Thoracic aorta endothelial cell (primary cell): ENCODE results near the gene USHBP1. TPM values are rescaled to one million over a fixed set of nuclear protein-coding genes. Genes with fewer than 3 reads are reported as not detected.

Experiments used
- total RNA-seq: library from RNA; depleted of rRNA; stranded (reverse); fragments of >200 nt; gene quantifications from 2 replicates; pipeline ENCODE4 v1.2.3, GENCODE V29; 2012

Gene USHBP1, protein sequence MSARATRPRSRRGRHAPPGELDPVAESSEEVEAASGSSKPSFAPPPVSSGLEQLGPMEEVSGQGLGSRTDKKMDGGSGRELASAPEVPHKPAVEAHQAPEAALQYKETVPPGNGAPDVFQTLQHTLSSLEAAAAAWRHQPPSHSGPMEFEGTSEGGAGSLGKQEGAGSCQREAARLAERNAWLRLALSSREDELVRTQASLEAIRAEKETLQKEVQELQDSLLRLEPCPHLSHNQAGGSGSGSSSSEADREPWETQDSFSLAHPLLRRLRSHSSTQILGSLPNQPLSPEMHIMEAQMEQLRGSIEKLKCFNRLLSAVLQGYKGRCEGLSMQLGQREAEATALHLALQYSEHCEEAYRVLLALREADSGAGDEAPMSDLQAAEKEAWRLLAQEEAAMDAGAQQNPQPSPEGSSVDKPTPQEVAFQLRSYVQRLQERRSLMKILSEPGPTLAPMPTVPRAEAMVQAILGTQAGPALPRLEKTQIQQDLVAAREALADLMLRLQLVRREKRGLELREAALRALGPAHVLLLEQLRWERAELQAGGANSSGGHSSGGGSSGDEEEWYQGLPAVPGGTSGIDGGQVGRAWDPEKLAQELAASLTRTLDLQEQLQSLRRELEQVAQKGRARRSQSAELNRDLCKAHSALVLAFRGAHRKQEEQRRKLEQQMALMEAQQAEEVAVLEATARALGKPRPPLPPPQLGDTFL
- total RNA-seq, result 7.0 and 15.1 TPM in 2 replicates

DNA sequence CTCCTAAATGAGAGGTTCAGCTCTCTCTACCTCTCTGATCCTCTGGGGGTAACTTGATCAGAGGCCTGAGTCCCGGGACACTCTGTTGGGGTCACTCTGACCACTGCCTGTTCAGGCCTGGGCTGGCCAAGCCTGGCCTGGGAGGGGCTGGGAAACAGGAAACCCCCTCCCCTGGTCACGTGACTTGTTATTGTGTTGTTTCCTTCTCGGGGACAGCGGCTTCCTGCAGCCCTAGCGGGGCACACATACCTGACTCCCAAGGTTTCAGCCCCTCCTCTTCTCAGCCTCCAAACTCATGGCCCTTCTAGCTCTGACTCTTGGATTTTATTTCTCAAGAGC, at the start of gene USHBP1:
TSS of gene USHBP1 (minus strand) at position 105 of the 339 bp plus-strand sequence. CDS start 446 bp downstream, outside the sequence.

DNA sequence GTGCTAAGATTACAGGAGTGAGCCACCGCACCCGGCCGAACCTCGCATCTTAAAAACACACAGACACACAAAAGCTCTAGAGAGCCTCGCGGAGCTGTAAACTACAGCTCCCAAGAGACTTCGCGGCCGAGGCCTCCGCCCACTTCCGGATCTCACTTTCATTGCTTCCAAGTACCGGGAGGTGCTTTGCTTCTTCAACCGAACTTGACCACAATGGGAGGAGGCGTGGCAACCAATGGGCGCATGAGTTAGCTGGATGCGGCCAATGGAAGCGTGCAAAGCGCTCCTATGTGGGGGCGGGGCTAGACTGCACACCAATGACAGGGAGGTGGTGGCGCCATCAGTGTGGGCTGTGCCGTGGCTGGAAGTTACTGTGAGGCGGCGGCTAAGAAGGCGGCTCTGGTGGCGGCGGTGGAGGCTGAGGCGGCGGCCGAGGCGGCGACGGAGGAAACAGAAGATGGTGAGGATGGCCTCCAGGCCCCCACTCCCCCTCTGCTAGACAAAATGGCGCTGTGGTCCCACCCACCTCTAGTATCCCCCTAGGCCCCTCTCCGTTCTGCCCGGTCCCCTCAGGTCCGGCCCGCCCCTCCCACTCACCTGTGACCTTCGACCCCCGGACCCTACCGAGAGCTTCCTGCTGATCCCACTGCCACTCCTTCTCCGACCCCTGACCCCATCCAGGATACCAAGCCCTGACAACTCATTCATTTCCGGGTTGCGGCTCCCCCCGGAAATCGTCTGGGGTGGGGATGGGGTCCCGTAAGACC, 44.8 kb upstream of the USHBP1 start, which contains the start of gene DDA1:
TSS of gene DDA1 (plus strand) at position 366 of the 767 bp plus-strand sequence. CDS start at position 458, 92 bp downstream.

DNA sequence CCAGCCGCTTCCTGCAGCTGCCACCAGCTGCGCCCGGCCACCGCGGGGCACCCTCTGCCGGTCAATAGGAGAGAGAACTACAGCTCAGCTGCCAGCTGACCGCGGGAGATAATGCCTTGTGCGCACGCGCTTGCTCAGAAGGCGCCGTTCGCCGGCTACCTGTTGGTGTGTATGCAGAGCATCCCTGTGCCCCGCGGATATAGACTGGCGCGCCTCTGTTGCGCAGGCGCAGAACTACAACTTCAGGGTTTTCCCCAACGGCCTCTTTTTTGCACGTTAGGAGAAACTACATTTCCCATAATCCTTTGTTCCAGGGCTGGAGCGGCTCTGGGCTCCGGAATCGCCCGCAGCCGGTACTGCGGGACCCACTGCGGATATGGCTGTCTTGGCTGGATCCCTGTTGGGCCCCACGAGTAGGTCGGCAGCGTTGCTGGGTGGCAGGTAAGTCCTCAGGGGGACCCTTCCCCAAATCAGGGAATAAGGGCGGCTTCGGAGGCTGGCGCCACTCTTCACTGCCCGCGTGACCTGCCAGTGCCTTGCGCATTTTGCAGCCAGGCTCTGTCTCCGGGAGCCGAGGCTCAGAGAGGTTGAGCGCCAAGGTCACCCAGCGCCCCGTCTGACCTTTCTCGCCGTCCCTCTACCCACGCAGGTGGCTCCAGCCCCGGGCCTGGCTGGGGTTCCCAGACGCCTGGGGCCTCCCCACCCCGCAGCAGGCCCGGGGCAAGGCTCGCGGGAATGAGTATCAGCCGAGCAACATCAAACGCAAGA, 41.2 kb upstream of the USHBP1 start, which contains the start of gene MRPL34:
TSS of gene MRPL34 (plus strand) at position 356 of the 768 bp plus-strand sequence. CDS start at position 377, 21 bp downstream.

DNA sequence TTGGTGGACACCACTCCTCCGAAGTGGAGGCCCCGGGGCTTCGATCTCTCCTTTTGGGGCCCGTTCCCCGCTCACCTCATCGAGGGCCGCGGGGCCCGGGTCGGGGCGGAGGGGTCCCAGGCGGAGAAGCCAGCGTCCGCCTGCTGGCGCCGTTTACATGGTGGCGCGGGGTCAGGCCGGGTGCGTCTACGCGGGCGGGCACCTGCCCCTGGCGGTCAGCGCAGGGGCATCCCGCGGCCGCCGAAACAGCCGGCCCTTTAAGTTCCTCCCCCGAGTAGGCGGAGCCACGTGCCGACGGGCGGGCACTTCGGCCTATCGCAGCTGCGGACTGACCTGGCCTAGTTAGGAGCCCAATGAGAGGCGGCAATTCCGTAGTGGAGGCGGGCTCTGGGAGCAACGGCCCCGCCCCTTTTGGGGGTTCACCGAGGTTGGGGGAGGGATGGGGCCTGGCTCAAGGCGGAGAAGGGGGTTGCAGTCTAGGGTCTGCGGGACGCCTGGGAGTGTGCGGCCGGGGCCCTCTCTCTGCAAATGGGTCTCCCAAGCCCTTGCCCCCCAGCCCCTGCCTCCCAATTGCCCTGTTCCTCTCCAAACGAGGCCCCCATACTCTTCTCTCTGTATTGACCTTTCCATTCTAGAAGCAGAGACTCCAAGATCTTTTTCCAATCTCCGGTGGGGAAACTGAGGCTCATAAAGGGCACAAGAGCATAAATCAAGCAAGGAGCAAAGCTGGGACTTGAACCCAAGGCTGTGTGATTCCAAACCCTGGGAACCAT, 38.8 kb upstream of the USHBP1 start, which contains the start of gene ABHD8:
TSS of gene ABHD8 (minus strand) at position 259 of the 773 bp plus-strand sequence. CDS start 1,809 bp downstream, outside the sequence.

DNA sequence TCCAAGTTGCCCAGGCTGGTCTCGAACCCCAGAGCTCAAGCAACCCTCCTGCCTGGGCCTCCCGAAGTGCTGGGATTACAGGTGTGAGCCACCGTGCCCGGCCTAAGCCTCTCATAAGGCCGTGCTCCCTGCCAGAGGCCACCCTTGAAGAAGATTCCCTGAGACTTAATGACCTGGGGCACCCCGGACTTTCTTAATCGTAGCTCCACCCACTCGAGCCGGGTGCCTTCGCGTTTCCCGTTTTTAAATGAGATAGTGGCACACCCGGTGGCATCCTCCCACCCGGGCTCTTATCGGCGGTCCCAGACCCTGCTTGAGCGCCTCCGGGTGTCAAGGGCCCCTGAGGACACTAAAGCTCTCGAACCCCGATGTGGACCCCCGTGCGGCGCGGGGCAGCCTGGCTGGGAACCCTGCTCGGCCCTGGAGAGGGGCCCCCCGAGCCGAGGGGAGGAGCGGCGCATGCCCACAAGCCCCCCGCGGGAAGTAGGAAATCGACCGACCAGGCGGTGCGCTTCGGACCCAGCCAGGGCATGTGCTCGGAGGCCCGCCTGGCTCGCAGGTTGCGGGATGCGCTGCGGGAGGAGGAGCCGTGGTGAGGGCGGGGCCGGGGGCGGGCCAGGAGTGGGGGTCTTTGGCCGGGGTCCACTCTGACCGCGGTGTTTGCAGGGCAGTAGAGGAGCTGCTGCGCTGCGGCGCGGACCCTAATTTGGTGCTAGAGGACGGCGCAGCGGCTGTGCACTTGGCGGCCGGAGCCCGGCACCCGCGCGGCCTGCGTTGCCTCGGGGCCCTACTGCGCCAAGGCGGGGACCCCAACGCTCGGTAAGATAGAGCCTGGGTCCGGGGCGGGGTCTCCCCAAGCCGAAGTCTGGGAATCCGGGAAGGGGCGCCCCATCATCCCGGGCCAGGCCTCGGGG, 17.1 kb upstream of the USHBP1 start, which contains the start of gene ANKLE1:
TSS of gene ANKLE1 (plus strand) at position 511 of the 914 bp plus-strand sequence. CDS start at position 531, 20 bp downstream.

DNA sequence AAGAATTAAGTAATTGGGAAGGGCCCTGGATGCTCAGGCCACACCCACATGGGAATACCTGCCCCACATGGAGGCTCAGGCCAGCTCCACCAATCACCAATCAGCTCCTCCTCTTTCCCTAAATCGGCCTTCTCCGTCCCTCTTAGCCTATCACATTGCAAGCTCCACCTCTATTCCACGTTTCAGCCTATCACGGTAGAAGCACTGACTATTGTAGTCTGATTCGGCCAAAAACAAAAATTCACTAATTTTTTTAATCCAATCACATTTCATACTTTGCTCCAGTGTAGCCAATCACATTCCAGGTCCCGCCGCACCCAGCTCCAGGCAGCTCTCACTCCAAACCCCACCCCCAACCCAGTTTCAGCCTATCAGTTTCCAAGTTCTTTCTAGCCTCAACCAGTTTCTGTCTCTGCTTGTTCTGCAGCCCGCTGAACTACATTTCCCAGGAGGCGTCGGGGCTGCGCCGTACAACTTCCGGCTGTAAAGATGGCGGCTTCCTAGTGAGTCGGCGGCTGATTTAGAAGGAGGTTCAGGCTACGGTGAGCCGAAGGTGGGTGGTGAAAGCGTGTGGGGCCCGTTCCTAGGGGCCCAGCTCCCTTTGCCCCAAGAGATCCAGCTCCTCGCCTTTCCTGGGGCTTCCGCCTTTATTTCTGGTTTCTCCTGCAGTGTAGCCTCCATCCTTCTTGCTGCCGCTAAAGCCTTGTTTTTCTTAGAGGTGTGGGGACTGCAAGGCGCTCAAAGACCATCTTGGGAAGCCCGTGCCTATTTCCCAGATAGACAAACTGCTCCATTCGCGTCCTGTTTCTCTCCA, 2.6 kb upstream of the USHBP1 start, which contains the start of gene BABAM1:
TSS of gene BABAM1 (plus strand) at position 469 of the 814 bp plus-strand sequence. CDS start 1,364 bp downstream, outside the sequence.

DNA sequence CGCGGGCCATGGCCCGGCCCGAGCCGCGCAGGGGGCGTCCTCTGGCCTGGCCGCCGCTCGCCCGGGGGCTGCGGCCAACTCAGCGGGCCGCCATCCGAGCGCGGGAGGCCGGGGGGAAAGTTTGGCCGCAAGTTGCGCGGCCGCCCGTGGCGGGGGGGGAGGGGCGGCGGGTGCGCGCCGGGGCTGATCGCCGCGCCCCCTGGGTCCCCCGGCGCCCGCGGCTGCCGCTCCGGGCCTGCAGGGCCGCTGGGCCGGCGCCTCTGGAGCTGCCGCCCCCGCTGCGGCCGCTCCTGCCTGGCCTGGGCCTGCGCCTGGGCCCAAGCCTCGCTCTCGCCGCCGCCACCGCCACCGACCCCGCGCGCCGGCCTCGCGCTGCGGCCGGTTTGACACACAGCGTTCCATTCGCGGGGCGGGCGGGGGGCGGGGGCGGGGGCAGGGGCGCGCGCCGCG, 19.0 kb downstream of the USHBP1 start, which contains the start of gene NR2F6:
TSS of gene NR2F6 (minus strand) at position 385 of the 450 bp plus-strand sequence. CDS start 699 bp downstream, outside the sequence.

DNA sequence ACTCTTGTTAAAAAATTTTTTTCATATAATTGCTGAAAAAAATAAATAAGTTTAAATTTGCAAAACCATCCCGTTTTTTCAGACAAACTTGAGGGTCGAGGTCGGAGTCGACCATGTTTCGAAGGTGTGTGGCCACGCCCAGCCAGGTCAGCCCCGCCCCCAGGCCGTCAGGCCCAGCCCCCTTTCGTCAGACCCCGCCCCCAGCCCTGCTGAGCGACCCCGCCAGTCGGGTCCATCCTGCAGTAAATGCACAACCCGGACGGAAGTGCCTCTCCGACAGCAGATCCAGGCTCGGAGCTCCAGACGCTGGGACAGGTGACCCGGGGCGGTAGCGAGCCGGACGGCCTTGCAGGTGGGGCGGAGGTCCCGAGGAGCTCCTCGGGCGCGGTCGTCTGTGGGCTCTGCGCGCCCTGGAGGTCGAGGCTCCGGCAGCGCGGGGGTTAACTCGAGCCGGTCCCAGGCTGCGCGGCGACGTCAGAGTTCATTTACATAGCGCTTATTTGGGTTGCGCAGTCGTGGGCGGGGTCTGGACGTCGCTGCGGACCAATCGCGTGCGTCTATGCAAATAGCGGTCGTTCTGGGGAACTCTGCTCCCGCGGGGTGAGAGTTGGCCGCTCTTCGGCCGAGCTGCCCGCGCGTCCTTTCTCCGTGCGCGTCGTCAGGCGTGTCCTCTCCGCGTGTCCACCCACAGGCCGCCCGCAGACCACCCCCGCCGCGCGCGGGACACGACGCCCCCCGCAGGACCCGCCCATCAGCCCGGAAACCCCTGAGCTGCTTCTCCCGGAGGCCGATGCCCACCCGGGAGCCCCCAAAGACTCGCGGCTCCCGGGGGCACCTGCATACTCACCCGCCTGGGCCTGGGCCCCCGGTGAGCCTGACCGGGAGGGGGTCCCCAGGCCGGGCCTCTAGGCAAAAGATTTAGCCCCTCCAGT, 38.3 kb downstream of the USHBP1 start, which contains the start of gene OCEL1:
TSS of gene OCEL1 (plus strand) at position 225 of the 932 bp plus-strand sequence. CDS start at position 247, 22 bp downstream.

DNA sequence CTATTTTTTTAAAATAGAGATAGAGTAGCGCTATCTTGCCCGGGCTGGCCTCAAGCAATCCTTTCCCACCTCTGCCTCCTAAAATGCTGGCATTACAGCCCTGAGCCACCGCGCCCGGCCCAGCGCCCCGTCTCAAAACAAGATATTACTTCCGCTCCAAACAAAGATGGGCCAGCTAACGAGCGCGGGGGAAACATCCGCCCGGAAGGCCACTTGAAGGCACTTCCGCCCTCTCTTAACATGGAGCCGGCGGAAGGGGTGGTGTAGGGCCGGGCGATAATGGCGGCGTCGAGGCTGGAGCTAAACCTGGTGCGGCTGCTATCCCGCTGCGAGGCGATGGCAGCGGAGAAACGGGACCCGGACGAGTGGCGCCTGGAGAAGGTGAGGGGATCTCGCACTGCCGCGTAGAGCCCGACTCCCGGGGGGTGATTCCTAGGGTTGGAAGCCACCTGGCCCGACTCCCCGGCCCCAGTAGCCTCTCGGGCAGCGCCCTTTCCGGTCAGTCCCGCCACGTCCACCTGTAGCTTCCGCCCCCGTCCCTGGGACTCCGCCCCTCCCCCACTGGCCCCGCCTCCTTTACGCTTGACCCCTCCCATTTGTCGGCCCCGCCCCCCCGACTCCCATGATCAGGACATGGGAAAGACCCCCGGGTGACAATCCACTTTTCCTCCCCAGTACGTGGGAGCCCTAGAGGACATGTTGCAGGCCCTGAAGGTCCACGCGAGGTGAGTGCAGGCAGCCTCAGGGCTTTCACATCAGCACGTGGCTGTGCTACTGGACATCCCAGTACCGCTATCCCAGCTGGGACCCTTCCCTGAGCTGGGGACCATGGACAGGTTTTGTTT, 49.2 kb downstream of the USHBP1 start, which contains the start of gene USE1:
TSS of gene USE1 (plus strand) at position 231 of the 845 bp plus-strand sequence. CDS start at position 280, 49 bp downstream.

Other genes with a start within 250 kb of the USHBP1 start
- gene CPAMD8, start 237.9 kb downstream of the USHBP1 start, total RNA-seq, result 0.22 and 0.66 TPM in 2 replicates
- 8.3 and 8.8 TPM in 2 replicates for gene HAUS8, start 189.3 kb downstream of the USHBP1 start, total RNA-seq
- gene MYO9B, start 189.0 kb downstream of the USHBP1 start, total RNA-seq, result 88.3 and 94.1 TPM in 2 replicates
- gene USE1, start 49.4 kb downstream of the USHBP1 start, total RNA-seq, result 10.5 and 18.6 TPM in 2 replicates
- 5.5 and 5.9 TPM in 2 replicates for gene OCEL1, start 38.5 kb downstream of the USHBP1 start, total RNA-seq
- gene NR2F6, start 18.8 kb downstream of the USHBP1 start, total RNA-seq, result 20.1 and 36.8 TPM in 2 replicates
- gene BABAM1, start 2.7 kb upstream of the USHBP1 start, total RNA-seq, result 89.1 and 89.2 TPM in 2 replicates
- 1.5 and 1.6 TPM in 2 replicates for gene ANKLE1, start 17.2 kb upstream of the USHBP1 start, total RNA-seq
- gene ABHD8, start 38.7 kb upstream of the USHBP1 start, total RNA-seq, result 6.3 and 9.0 TPM in 2 replicates
- 40.0 and 48.0 TPM in 2 replicates for gene MRPL34, start 41.1 kb upstream of the USHBP1 start, total RNA-seq
- 26.6 and 27.0 TPM in 2 replicates for gene DDA1, start 44.8 kb upstream of the USHBP1 start, total RNA-seq
- 3.2 and 4.3 TPM in 2 replicates for gene ANO8, start 70.1 kb upstream of the USHBP1 start, total RNA-seq
- 13.0 and 20.0 TPM in 2 replicates for gene GTPBP3, start 72.8 kb upstream of the USHBP1 start, total RNA-seq
- 2.5 and 3.6 TPM in 2 replicates for gene PLVAP, start 112.6 kb upstream of the USHBP1 start, total RNA-seq
- 0.13 and 0.50 TPM in 2 replicates for gene CCDC194, start 129.5 kb upstream of the USHBP1 start, total RNA-seq
- 35.6 and 46.1 TPM in 2 replicates for gene BST2, start 140.9 kb upstream of the USHBP1 start, total RNA-seq
- gene MVB12A, start 155.3 kb upstream of the USHBP1 start, total RNA-seq, result 29.5 and 40.0 TPM in 2 replicates
- gene TMEM221, start 183.9 kb upstream of the USHBP1 start, total RNA-seq, result not detected in 2 replicates
- not detected in 2 replicates for gene NXNL1, start 196.2 kb upstream of the USHBP1 start, total RNA-seq
- 9.3 TPM in 2 replicates for gene SLC27A1, start 205.8 kb upstream of the USHBP1 start, total RNA-seq
- gene PGLS, start 246.9 kb upstream of the USHBP1 start, total RNA-seq, result 45.3 and 53.1 TPM in 2 replicates